Stimulated activated CD4-positive, alpha-beta T cell treated with anti-CD3 and anti-CD28 coated beads, Interleukin-1b, Interleukin-23, amount 100 ng/mL, for 1 hour (primary cell): ENCODE results near the gene CSGALNACT2.
A peak's percentile ranks its signal among the peaks of the same experiment; 100 is the strongest.

ENCODE experiments used
- DNase-seq, 2 donors: peaks; one replicate each; pipeline ENCODE4 v3.0.0-alpha.2; 2020; ENCODE audit warnings: low read depth in 2 of 2

The CSGALNACT2 gene

GRCh38 chr10:43202657-43203447 is 64.6 kb downstream of the CSGALNACT2 start:
- DNase-seq = peak in 1 of 2 donors; percentile 20

- no peak for DNase-seq
Observed at GRCh38 chr10:43203448-43204041, 65.3 kb downstream of the CSGALNACT2 start.

GRCh38 chr10:43204042-43204942 is 66.0 kb downstream of the CSGALNACT2 start:
- DNase-seq = no peak

DNA sequence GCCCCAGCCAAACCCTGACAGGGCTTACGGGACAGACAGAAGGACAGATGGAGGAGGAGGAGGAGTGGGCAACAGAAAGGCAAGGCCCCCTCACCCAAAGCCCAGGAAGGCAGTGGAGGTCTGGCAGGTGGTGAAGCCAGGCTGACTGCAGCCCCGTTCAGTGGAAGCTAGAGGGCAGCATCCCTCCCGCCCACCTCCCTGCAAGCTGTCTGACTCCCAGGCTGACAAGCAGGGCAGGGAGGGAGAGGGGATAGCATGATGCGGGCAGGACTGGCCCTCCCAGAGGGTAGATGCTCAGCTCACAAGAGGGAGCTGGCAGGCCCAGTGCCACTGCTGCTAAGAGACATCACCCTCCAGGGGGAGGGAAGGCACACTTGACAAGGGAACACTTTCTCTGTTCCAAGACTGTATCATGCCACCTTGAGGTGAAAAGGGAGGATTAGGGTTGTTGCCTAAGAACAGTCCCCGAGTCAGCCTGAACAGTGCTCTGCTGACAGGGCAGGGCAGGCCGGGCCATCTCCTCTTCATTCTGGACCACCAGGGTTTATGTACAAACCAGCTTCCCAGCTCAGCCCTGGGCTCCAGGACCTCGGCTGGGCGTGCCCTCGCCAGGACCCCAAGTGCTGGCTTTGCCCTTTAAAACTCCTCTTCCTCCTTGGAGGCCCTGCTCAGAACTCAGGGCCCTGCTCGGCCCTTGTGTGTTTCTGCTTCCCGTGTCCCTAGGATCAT is 66.9 kb downstream of the CSGALNACT2 start:
- DNase-seq = peak in 1 of 2 donors; percentile 27

DNA sequence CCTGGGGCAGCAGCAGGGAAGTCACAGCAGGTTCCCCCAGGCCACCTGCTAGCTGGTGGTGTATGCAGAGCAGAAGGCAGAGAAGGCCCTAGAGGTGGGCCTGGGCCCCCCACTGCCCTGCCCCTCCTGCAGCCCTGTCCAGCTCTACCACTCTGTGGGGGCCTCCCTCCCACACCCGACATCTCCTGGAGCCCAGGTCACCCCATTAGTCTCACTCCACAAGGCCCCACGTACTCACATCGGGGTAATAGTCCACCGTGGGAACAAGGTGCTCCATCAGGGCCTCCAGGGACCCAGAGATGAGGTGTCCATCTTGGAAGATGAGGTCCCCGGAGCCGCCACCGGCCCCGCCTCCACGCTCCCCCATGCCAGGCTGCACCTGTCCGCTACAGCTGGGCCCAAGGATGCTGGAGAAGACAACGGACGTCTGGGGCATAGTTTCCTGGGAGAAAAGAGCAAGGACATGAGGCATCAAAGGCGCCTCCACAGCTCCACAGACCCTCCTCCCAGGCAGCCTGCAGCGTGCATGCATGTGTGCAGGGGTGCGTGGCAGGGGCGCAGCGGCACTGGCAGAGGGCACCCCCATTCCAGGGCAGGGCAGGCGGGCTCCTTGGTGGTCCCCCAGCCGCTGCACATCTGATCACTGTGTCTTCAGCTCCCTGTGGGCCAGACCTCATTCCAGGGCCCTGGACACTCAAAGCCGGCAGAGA is 67.6 kb downstream of the CSGALNACT2 start:
- no peak for DNase-seq

GRCh38 chr10:43206391-43207235 is 68.4 kb downstream of the CSGALNACT2 start:
- DNase-seq = no peak

DNA sequence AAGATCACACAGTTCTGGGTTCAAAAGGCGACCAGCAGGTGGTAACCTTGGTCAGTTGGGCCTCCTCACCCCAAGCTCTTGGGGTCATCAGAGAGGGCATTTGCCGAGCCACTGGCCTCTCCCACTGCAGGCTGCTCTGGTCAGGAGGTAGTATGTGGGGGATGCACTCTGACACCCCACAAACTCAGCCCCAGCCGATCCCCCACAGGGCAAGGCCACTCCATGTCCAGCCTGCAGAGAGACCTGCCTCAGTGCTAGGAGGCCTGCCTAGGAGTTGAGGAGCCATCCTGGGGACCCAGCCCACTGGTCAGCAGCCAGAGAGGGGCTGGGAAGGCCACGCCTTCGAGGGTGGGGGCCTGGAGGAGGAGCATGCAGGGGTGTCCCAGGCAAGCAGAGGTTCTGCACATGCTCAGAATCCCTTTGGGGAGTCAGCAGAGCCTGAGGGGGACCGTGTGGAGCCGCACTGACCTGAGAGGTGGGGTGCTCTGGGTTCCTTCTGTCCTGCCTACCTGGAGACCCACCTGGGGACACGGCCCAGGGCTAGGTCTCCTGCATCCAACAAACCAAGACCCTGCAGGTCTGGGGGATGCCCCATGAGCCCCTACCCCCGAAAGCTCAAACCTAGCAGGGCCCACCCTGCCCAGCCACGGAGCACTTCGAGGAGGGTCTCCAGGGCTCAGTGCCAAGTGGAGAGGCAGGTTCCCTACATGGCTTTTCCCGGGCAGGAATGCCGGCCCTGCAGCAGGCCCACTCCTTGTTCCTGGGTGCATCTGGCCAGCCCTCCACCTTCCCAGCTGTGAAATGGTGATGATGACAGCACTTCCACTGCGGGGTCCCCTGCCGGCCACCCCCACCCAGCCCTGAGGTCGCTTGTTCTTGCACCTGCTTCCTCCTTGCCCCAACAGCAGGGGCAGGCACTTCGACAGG is 70.2 kb downstream of the CSGALNACT2 start:
- DNase-seq = no peak

GRCh38 chr10:43209074-43209455 is 70.8 kb downstream of the CSGALNACT2 start:
- no peak for DNase-seq

GRCh38 chr10:43209651-43210141 is 71.5 kb downstream of the CSGALNACT2 start:
- DNase-seq = no peak

GRCh38 chr10:43210556-43210955 is 72.3 kb downstream of the CSGALNACT2 start:
- no peak for DNase-seq

- no peak for DNase-seq
Observed at GRCh38 chr10:43211030-43211429, 72.8 kb downstream of the CSGALNACT2 start.

DNA sequence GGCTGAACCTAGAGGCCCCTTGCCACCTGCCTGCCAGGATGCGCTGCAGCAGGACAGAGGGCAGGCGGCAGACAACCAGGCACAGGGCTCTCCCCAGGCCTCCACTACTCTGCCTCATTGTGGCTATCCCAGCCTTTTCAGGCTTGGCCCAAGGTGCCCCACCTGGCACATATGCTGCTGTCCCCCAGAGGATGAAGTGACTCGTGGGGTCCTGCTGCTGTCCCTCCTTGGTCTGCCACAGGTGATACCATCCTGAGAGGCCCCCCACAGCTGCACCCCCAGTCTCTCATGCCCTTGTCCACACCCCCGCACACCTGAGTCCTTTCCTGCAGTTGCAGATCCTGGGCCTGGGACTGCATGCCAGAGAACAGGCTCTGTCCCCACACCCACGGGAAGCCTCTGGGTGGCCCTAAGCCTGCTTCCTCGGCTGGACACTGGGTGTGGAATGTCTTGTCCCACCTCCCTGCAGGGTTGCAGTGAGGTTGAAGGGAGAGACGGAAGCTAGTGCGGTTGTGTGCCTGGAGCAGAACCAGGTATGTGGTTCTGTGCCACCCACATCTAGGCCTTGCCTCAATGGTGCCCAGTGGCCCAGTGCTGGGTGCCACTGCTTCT is 73.3 kb downstream of the CSGALNACT2 start:
- DNase-seq = no peak

DNA sequence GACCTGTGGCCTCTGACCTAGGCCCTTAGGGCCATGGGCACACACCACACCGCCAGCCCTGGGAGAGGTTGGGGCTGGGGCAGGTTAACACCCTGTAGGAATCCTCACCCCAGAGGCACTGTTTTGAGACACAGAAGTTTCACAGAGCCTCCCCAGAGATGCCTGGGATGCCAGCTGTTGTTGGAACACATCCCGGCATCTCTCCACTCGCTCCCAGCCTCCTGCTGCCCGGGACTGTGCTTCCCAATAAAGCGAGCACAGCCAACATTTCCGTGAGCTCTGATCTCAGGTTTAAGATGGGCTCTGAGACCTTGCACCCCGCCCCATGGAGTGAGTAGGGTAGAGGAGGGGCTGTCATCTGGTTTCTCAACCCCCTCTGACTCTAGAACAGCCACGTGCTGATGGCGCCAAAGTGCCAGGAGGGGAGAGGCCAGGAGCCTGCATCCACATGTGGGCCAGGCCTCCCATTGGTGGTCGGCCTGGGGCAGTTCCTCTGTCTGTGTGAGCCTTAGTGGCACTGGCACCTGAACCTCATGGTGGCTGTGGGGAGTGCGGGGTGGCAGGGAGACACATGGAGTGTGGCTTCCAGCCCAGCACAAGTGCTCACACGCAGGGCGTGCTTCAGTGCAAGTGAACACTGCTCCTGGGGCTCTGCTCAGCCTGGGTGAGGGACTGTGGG is 73.9 kb downstream of the CSGALNACT2 start:
- DNase-seq = no peak

DNA sequence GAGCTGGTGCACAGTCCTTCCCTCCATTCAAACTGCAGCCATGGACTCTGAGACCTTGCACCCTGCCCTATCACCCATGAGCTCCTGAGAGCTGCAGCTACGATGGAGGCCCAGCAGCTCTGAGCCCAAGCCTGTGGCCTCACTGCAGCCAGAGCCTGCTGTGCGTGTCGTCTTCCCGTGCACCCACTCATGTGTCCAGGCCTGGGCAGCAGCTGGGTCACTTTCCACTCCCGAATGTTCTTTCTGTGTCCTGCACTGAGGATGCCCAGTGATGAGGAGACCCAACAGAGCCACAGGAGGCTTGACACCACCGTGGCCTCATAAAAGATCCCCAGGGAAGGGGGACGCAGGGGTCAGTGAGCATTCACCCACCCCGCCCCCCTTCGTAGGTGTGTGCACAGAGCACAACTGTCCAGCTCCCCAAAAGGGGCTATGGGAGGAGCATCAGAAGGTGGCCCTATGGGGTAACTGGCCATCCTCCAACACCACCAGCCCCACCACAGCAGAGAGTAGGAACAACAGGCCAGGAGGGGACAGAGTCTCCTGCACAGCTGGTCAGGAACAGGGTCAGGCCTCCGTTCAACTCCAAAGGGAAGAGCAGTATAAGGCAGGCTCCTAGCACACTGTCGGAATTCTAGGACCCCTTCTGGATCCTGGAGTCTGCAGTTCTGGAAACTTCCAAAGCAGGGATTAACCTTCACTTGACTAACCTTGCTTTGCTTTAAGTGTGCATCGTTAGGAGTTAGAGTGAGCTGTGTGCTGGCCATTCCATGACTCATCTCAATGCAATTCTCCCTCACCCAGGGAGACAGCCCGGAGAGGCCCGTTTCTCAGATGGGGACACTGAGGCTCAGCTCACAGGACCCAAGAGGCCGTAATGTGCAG is 76.1 kb downstream of the CSGALNACT2 start:
- no peak for DNase-seq

DNA sequence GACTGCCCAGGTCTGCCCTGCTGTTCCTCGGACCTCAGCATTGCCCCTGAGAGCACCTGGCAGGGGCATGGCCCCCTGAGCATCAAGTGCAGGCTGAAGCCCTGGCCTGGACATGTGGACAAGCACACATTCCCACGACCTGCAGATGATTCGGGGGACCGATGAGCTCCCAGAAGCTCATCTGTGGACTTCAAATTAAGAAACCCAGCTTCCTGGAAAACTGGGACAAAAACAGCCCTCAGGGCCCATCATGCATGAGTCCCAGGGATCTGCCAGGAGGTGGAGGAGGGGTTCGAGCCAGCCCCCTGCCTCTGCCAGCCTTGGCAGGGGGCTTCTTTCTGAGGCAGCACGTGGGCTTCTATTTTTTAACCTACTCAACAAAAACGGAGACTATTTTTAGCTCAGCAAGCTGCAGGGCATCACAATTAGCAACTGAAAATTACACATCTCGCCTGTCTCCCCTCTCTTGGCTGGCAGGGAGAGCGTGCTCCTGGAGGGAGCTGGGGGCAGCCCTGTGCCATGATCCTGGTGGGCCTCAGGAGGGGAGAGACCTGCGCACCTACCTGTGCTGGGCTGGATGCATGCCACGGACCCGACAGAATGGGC is 76.8 kb downstream of the CSGALNACT2 start:
- no peak for DNase-seq

DNA sequence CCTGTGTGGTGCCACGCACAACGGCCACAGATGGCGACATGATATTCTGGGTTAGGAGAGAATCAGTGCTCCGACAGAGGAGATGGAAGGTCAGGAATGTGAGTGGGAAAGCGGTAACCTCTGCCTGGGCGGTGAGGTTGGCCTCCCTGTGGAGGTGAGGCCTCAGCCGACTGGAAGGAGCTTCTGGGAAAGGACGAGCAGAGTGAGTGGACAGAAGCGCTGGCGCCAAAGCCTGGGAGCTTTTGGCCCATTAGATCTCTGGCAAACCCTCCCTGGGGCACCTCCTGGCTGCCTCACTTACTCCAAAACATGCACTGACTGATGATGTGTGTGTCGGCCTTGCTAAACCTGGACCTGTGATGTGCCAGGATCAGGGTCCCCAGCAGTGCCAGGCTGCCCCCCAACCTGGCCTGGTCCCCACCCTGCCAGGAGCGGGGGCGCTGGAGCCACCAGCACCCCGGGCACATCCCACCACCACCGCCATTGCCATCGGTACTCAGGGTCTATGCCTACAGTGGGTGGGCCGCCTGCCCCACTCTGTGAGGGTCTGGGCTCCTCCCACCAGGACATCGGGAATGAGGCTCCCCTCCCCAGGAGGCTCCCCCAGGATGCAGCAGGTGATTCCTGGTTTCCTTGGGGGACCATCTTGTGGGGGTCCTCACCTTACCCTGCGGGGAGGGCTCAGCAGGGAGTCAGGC is 77.7 kb downstream of the CSGALNACT2 start:
- DNase-seq = no peak
